GM23248 (cell line): ENCODE measurements around the gene MVB12B. TPM values are rescaled to one million over a fixed set of nuclear protein-coding genes. Genes with fewer than 3 reads are reported as not detected.

Experiments
- DNase-seq: peaks from one replicate; pipeline ENCODE4 v3.0.0-alpha.2; 2015
- H2AFZ ChIP-seq: fragments of 200-600 bp; sonication (generic); 2 replicates; pipeline ENCODE4 v1.6.1; 2016; ENCODE audit warnings: antibody characterized with exemption
- H3F3A ChIP-seq: fragments of 200-600 bp; sonication (generic); 2 replicates; pipeline ENCODE4 v1.6.1; 2016; ENCODE audit warnings: mild to moderate bottlenecking, antibody characterized with exemption, mixed run types; ENCODE audit not compliant: insufficient read depth
- H3K27ac ChIP-seq: fragments of 200-600 bp; sonication (generic); 2 replicates; pipeline ENCODE4 v1.5.1; 2016; ENCODE audit warnings: mild to moderate bottlenecking
- H3K27me3 ChIP-seq: fragments of 200-600 bp; sonication (generic); replicated peaks from 2 replicates; pipeline ENCODE4 v1.6.1; 2016; ENCODE audit warnings: mild to moderate bottlenecking; ENCODE audit not compliant: insufficient read depth
- H3K36me3 ChIP-seq: fragments of 200-600 bp; sonication (generic); 2 replicates; pipeline ENCODE4 v1.6.1; 2016; ENCODE audit warnings: low read depth, mild to moderate bottlenecking
- H3K4me1 ChIP-seq: fragments of 200-600 bp; sonication (generic); 2 replicates; pipeline ENCODE4 v1.6.1; 2016; ENCODE audit warnings: mild to moderate bottlenecking; ENCODE audit not compliant: insufficient read depth
- H3K4me2 ChIP-seq: fragments of 200-600 bp; sonication (generic); one replicate; pipeline ENCODE4 v1.6.1; 2016; ENCODE audit warnings: mild to moderate bottlenecking; ENCODE audit not compliant: unreplicated experiment
- H3K4me3 ChIP-seq: fragments of 200-600 bp; sonication (generic); 2 replicates; pipeline ENCODE4 v1.5.1; 2016; ENCODE audit warnings: mild to moderate bottlenecking
- H3K79me2 ChIP-seq: fragments of 200-600 bp; sonication (generic); 2 replicates; pipeline ENCODE4 v1.6.1; 2016; ENCODE audit warnings: mild to moderate bottlenecking; ENCODE audit not compliant: insufficient read depth
- H3K9ac ChIP-seq: fragments of 200-600 bp; sonication (generic); 2 replicates; pipeline ENCODE4 v1.6.1; 2016; ENCODE audit warnings: mild to moderate bottlenecking
- H3K9me2 ChIP-seq: fragments of 200-600 bp; sonication (generic); 2 replicates; pipeline ENCODE4 v1.6.1; 2016; ENCODE audit warnings: mixed run types, mild to moderate bottlenecking, moderate library complexity; ENCODE audit not compliant: insufficient read depth
- H3K9me3 ChIP-seq: fragments of 200-600 bp; sonication (generic); one replicate; pipeline ENCODE4 v1.6.1; 2017; ENCODE audit warnings: low read depth
- H4K20me1 ChIP-seq: fragments of 200-600 bp; sonication (generic); 2 replicates; pipeline ENCODE4 v1.6.0; 2016; ENCODE audit not compliant: insufficient read depth
- EZH2 ChIP-seq: fragments of 200-600 bp; sonication (generic); IDR thresholded peaks from 2 replicates; pipeline ENCODE4 v1.6.1; 2018; ENCODE audit warnings: antibody characterized with exemption, mild to moderate bottlenecking; ENCODE audit not compliant: insufficient read depth, poor library complexity, severe bottlenecking
- EZH2phosphoT487 ChIP-seq: fragments of 200-600 bp; sonication (generic); IDR thresholded peaks from 2 replicates; pipeline ENCODE4 v1.6.1; 2018; ENCODE audit warnings: antibody characterized with exemption, moderate library complexity, mild to moderate bottlenecking, low read depth; ENCODE audit not compliant: insufficient read depth
- WGBS, 2 experiments: methylation state at CpG; one replicate each; pipeline ENCODE4 v1.1.6; 2015 to 2017; ENCODE audit warnings: low lambda C conversion rate in 2 of 2, low coverage in 1 of 2; ENCODE audit errors: missing lambda C conversion rate in 2 of 2; 5-methylcytosine and 5-hydroxymethylcytosine counted together
- in situ Hi-C: fragments of 300-500 bp; cut with MboI; formaldehyde crosslinking; loops from 2 replicates; pipeline ENCODE4 v1.15.0; 2020
- polyA plus RNA-seq: library from polyadenylated mRNA; unstranded; fragments of >200 nt; fragmentation: Nextera tagmentation; extraction: Ambion mirVana; gene quantifications from 2 replicates; pipeline ENCODE4 v1.2.1, GENCODE V29; 2016
- total RNA-seq: library from RNA; depleted of rRNA; stranded (reverse); fragments of >200 nt; shearing (Covaris generic); gene quantifications from 2 replicates; pipeline ENCODE4 v1.2.3, GENCODE V29; 2014

MVB12B gene
- total and polyA plus RNA-seq, 2 experiments from 2014 or later, result 2.4 to 5.5 TPM

DNA sequence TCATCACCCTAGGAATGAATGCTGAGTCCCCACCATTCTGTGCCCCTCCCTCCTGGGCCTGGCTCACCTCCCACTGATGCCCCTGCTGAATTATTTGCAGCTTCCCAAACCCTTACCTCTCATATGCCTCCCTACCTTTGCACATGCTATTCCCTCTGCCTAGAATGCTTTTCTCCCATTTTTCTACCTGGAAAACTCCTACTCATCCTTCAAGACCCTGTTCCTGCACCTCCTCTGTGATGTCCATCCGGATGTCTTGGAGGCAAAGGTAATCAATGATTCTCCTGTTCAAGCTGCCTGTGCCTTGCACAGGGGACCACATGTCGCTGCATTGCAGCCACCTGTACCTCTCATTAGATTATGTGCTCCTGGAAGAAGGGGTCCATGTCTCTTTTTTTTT is 182.3 kb downstream of the MVB12B start:
- no peaks in the 10 kb centered on the region for H3F3A ChIP-seq
- in situ Hi-C loops, result no loop called here
- no peak for DNase-seq

DNA sequence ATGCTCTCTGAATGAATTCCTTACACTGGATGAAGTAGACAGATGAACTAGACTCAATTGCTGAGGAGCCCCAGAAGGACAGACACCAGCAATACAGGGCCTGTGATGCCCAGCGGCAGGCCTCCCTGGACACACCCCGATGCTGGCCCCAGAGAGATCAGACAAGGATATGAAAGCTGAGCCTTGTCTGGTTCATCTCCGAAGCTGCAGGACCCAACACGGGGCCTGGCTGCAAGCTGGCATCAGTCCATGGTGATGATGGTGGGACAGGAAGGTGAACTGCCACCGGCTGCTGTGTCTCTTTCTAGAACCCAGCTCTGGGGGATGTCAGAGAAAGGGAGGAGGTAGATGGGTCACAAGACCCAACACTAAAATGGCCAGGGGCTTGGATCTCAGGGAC is 183.1 kb downstream of the MVB12B start:
- Histone ChIP-seq H3K9me3 (no peaks in the 10 kb centered on the region), H3F3A (no peaks in the 10 kb centered on the region), H3K4me3 (no peak overlapping the region), H3K9ac (no peak overlapping the region), H3K4me2 (no peak overlapping the region), H3K27ac (no peak overlapping the region), H3K79me2 (no peaks in the 10 kb centered on the region), H4K20me1 (no peaks in the 10 kb centered on the region), H3K36me3 (no peaks in the 10 kb centered on the region), H2AFZ (no peak overlapping the region), H3K9me2 (no peaks in the 10 kb centered on the region), H3K4me1 (no peaks in the 10 kb centered on the region), H3K27me3 (no peaks in the 10 kb centered on the region)
- WGBS, 2 experiments, result 73 to 83% methylated on average over 5 of the region's 5 CpGs
- in situ Hi-C loops, result no loop called here
- TF ChIP-seq EZH2phosphoT487, result no peak
- no peak for TF ChIP-seq EZH2
- DNase-seq, result no peak

More for the DNA sequence above, 182.3 kb downstream of the MVB12B start:
- no peaks in the 10 kb centered on the region for H3K9me2 ChIP-seq
- H3K79me2 ChIP-seq, result no peaks in the 10 kb centered on the region
- no peaks in the 10 kb centered on the region for H3K9me3 ChIP-seq
- no peak overlapping the region for H3K4me2 ChIP-seq
- no peaks in the 10 kb centered on the region for H3K27me3 ChIP-seq
- no peak overlapping the region for H3K27ac ChIP-seq
- 65 to 76% methylated on average over 2 of the region's 2 CpGs for WGBS, 2 experiments
- no peak for TF ChIP-seq EZH2
- TF ChIP-seq EZH2phosphoT487, result no peak
- no peaks in the 10 kb centered on the region for H3K36me3 ChIP-seq
- H2AFZ ChIP-seq, result no peak overlapping the region
- H3K4me3 ChIP-seq, result no peak overlapping the region
- no peak overlapping the region for H3K9ac ChIP-seq
- no peaks in the 10 kb centered on the region for H4K20me1 ChIP-seq
- no peaks in the 10 kb centered on the region for H3K4me1 ChIP-seq

DNA sequence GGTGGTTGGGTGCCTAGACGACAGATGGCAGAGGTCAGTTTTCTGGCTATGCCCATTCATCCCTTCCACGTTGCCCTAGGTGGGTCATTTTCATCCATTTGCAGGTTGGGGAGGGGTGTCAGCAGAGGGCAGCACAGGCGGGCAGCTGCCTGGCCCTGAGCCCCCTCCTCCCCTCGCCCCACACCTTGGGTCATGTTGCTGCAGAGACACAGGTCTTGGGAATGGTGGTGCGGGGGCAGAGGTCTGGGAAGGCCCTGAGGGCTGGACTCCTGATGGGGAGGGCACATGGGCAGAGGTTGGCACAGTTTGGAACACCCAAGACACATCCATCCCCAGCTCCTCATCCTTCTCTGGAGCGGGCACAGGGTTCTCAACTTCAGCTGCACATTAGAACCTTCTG is 183.9 kb downstream of the MVB12B start:
- Histone ChIP-seq H3K9me3 (no peaks in the 10 kb centered on the region), H3K4me1 (no peaks in the 10 kb centered on the region), H3K9me2 (no peaks in the 10 kb centered on the region), H3K9ac (no peak overlapping the region), H3K27me3 (no peaks in the 10 kb centered on the region), H3K36me3 (no peaks in the 10 kb centered on the region), H3F3A (no peaks in the 10 kb centered on the region), H2AFZ (no peak overlapping the region), H3K27ac (no peak overlapping the region), H3K4me3 (no peak overlapping the region), H3K79me2 (no peaks in the 10 kb centered on the region), H3K4me2 (no peak overlapping the region), H4K20me1 (no peaks in the 10 kb centered on the region)
- no peak for TF ChIP-seq EZH2
- TF ChIP-seq EZH2phosphoT487, result no peak
- in situ Hi-C loops, result no loop called here
- 49 to 51% methylated on average over 6 of the region's 6 CpGs for WGBS, 2 experiments
- DNase-seq, result no peak

DNA sequence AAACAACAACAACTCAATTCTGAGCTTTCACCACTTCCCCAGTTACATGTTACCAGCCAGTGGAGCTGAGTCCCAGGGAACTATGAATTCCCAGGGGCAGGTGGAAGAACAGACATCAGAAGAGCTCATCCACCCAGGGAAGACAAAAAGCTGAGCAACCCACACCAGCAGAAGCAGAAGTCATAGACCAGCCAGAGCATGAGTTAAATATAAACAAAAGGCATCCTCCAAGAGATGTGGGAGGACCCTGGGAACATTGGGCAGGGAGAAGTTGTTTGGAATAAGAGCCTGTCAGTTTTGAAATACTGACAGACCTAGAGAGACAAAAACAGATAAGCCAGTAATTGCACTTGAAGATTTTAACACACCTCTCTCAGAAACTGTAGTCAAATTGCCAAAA is 184.8 kb downstream of the MVB12B start:
- Histone ChIP-seq H3K36me3 (no peaks in the 10 kb centered on the region), H3K4me1 (peaks cover 1% of the 10 kb centered on the region), H3K27me3 (no peaks in the 10 kb centered on the region), H3K9me2 (no peaks in the 10 kb centered on the region), H3K79me2 (no peaks in the 10 kb centered on the region), H3K9me3 (no peaks in the 10 kb centered on the region), H4K20me1 (no peaks in the 10 kb centered on the region), H3K27ac (no peak overlapping the region), H3K4me2 (no peak overlapping the region), H3K9ac (no peak overlapping the region), H2AFZ (no peak overlapping the region), H3F3A (peaks cover under 1% of the 10 kb centered on the region), H3K4me3 (no peak overlapping the region)
- TF ChIP-seq EZH2phosphoT487 (no peak), EZH2 (no peak)
- DNase-seq, result no peak
- in situ Hi-C loops, result no loop called here
